Esophagus muscularis mucosa (tissue), 4 donors: ENCODE measurements around the gene C15orf62. TPM values are rescaled to one million over a fixed set of nuclear protein-coding genes. Genes with fewer than 3 reads are reported as not detected.
A peak's percentile ranks its signal among the peaks of the same experiment; 100 is the strongest.

Experiments used
- DNase-seq: peaks from one replicate; pipeline ENCODE4 v3.0.0-alpha.2; 2017; ENCODE audit errors: extremely low spot score
- H3K27ac ChIP-seq, 4 donors: fragments of 200-600 bp; sonication (generic); replicated peaks in 1 of 4; 1 replicate in 3 of 4; 2 replicates in 1 of 4; pipeline ENCODE4 v1.5.1; 2016 to 2019; ENCODE audit warnings: mild to moderate bottlenecking in 1 of 4
- H3K27me3 ChIP-seq, 4 donors: fragments of 200-600 bp; sonication (generic); one replicate each; pipeline versions ENCODE4 v1.5.1 to v1.6.0; 2016 to 2019
- H3K36me3 ChIP-seq, 4 donors: fragments of 200-600 bp; sonication (generic); one replicate each; pipeline ENCODE4 v1.5.1; 2016 to 2019
- H3K4me1 ChIP-seq, 4 donors: fragments of 200-600 bp; sonication (generic); one replicate each; pipeline ENCODE4 v1.5.1; 2016 to 2019
- H3K4me3 ChIP-seq, 4 donors: fragments of 200-600 bp; sonication (generic); 1 replicate in 2 of 4; 2 replicates in 2 of 4; pipeline ENCODE4 v1.5.1; 2016 to 2019; ENCODE audit warnings: mild to moderate bottlenecking in 4 of 4, moderate library complexity in 1 of 4
- H3K9me3 ChIP-seq, 4 donors: fragments of 200-600 bp; sonication (generic); 1 replicate in 3 of 4; 2 replicates in 1 of 4; pipeline ENCODE4 v1.5.1; 2016 to 2019
- EP300 ChIP-seq: sonication (generic); formaldehyde crosslinking; IDR thresholded peaks from one replicate; pipeline ENCODE4 v1.6.1; 2017; ENCODE audit warnings: antibody characterized with exemption
- POLR2A ChIP-seq: fragments of 450-650 bp; IDR thresholded peaks from one replicate; pipeline ENCODE4 v1.6.1; 2017; ENCODE audit warnings: antibody characterized with exemption, moderate library complexity, mild to moderate bottlenecking, low read depth
- POLR2AphosphoS5 ChIP-seq, 2 donors: sonication (generic); formaldehyde crosslinking; IDR thresholded peaks; one replicate each; pipeline ENCODE4 v1.6.1; 2017; ENCODE audit warnings: antibody characterized with exemption in 2 of 2
- WGBS: methylation state at CpG from one replicate; pipeline ENCODE4 v1.1.5; 2018; 5-methylcytosine and 5-hydroxymethylcytosine counted together
- intact Hi-C: fragments of 100-400 bp; cut with DNase I; formaldehyde crosslinking; loops from one replicate; pipeline ENCODE4 v1.15.1; 2023
- total RNA-seq, 4 donors: library from RNA; depleted of rRNA; stranded (reverse); fragments of >200 nt; gene quantifications; one replicate each; pipeline versions ENCODE4 v1.1.0 to v1.2.1, GENCODE V29; 2016
- TF ChIP-seq, protein P1 (sequence below), 3 experiments: fragments of 200-600 bp in 2 of 3; fragments of 450-650 bp in 1 of 3; sonication (generic) in 2 of 3; IDR thresholded peaks; one replicate each; pipeline ENCODE4 v1.5.1; 2017 to 2019; ENCODE audit warnings: antibody characterized with exemption in 3 of 3, mild to moderate bottlenecking in 2 of 3, moderate library complexity in 1 of 3

C15orf62 gene
- total RNA-seq, 4 donors from 2014 or later = under 0.01 to 1.1 (median 0.57) TPM; not detected in 1

- DNase-seq = no peak
- TF ChIP-seq EP300 (no peak), POLR2AphosphoS5 (IDR thresholded peaks at IDR 0.05) (no peak), POLR2A (no peak)
- TF ChIP-seq, protein P1, sequence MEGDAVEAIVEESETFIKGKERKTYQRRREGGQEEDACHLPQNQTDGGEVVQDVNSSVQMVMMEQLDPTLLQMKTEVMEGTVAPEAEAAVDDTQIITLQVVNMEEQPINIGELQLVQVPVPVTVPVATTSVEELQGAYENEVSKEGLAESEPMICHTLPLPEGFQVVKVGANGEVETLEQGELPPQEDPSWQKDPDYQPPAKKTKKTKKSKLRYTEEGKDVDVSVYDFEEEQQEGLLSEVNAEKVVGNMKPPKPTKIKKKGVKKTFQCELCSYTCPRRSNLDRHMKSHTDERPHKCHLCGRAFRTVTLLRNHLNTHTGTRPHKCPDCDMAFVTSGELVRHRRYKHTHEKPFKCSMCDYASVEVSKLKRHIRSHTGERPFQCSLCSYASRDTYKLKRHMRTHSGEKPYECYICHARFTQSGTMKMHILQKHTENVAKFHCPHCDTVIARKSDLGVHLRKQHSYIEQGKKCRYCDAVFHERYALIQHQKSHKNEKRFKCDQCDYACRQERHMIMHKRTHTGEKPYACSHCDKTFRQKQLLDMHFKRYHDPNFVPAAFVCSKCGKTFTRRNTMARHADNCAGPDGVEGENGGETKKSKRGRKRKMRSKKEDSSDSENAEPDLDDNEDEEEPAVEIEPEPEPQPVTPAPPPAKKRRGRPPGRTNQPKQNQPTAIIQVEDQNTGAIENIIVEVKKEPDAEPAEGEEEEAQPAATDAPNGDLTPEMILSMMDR (IDR thresholded peaks at IDR 0.05) = no peak
- 93% methylated on average over 6 of the region's 17 CpGs for WGBS
- Histone ChIP-seq H3K27ac (peak overlapping the region in 2 of 4 donors; percentile 42 to 63), H3K36me3 (peaks cover 39 to 80% (median 76%) of the 10 kb centered on the region in 4 donors), H3K4me1 (peaks cover 0 to 36% (median 31%) of the 10 kb centered on the region in 4 donors), H3K27me3 (no peaks in the 10 kb centered on the region), H3K9me3 (no peaks in the 10 kb centered on the region), H3K4me3 (no peak overlapping the region)
- intact Hi-C loops = no loop called here
Measured at GRCh38 chr15:40770147-40770721, 454 bp downstream of the C15orf62 start.

GRCh38 chr15:40771242-40771641 lies 1.5 kb downstream of the C15orf62 start:
- Histone ChIP-seq H3K9me3 (no peaks in the 10 kb centered on the region), H3K36me3 (peaks cover 49 to 90% (median 86%) of the 10 kb centered on the region in 4 donors), H3K4me3 (no peak overlapping the region), H3K27ac (no peak overlapping the region), H3K4me1 (peaks cover 0 to 27% (median 23%) of the 10 kb centered on the region in 4 donors), H3K27me3 (no peaks in the 10 kb centered on the region)
- no peak for DNase-seq
- TF ChIP-seq POLR2AphosphoS5 (IDR thresholded peaks at IDR 0.05) = no peak
- no peak for TF ChIP-seq POLR2A
- TF ChIP-seq, protein P1 (IDR thresholded peaks at IDR 0.05) = no peak
- TF ChIP-seq EP300 = no peak
- intact Hi-C loops = no loop called here
- WGBS = 93% methylated on average over 5 of the region's 5 CpGs

DNA sequence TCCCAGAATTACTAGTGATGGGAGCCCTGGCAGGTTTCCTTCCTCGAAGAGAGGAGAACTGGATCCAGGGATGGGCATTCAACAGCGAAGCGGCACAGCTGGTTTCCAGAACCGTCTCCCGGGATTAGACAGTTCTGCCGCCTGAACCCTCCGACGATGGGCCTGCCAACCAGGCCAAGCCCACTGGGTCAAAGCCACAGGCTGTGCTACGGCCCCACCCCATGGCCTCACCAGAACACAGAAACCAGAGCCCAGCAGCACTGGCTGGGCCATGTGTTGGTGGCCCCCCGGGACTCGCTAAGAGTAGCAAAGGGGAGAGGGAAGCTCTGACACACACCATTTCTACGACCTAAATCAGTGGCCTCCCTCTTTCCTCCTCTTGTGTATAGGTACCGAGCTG lies 2.2 kb downstream of the C15orf62 start:
- Histone ChIP-seq H3K4me1 (peaks cover 0 to 27% (median 23%) of the 10 kb centered on the region in 4 donors), H3K9me3 (no peaks in the 10 kb centered on the region), H3K4me3 (no peak overlapping the region), H3K27me3 (no peaks in the 10 kb centered on the region), H3K36me3 (peaks cover 56 to 97% (median 92%) of the 10 kb centered on the region in 4 donors), H3K27ac (no peak overlapping the region)
- TF ChIP-seq, protein P1 (IDR thresholded peaks at IDR 0.05) = no peak
- TF ChIP-seq POLR2A (no peak), EP300 (no peak), POLR2AphosphoS5 (IDR thresholded peaks at IDR 0.05) (no peak)
- intact Hi-C loops = no loop called here
- no peak for DNase-seq
- 80% methylated on average over 12 of the region's 13 CpGs for WGBS

DNA sequence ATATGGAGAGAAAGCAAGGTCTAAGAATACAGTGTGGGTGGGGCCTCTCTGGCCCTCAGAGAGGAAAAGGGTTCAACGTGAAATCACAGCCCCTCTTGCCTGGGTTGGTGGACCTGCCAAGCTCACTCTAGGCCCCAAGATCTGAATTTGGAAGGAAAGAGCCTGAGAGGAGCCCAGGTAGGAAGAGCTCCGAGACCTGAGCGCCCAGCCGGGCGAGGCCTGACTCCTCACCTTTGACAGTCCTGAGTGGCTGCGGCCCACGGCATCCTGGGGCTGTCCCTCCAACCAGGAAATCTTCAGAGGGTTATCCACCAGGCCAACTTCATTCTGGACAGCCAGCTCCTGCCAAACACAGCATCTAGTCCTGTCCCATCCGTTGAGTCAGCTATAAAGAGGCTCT lies 3.7 kb downstream of the C15orf62 start:
- no peak for TF ChIP-seq POLR2AphosphoS5 (IDR thresholded peaks at IDR 0.05)
- TF ChIP-seq, protein P1 (IDR thresholded peaks at IDR 0.05) = no peak
- no peak for TF ChIP-seq EP300
- no peak for TF ChIP-seq POLR2A
- intact Hi-C loops = no loop called here
- H3K27ac ChIP-seq = no peak overlapping the region
- no peaks in the 10 kb centered on the region for H3K27me3 ChIP-seq
- no peak for DNase-seq
- no peak overlapping the region for H3K4me3 ChIP-seq
- H3K36me3 ChIP-seq = peaks cover 65 to 97% (median 93%) of the 10 kb centered on the region in 4 donors
- H3K4me1 ChIP-seq = peaks cover 0 to 21% (median 21%) of the 10 kb centered on the region in 4 donors
- 90% methylated on average over 8 of the region's 8 CpGs for WGBS
- H3K9me3 ChIP-seq = no peaks in the 10 kb centered on the region
